Loucy (cell line): ENCODE measurements around the gene HSD17B8.

Source experiments
- CTCF ChIP-seq: fragments of 200-600 bp; sonication (generic); conservative IDR thresholded peaks from 2 replicates; pipeline ENCODE4 v1.5.1; 2014; ENCODE audit warnings: mild to moderate bottlenecking, antibody characterized with exemption, low read length
- EZH2phosphoT487 ChIP-seq: fragments of 200-600 bp; IDR thresholded peaks from 2 replicates; pipeline ENCODE4 v1.6.1; 2018; ENCODE audit warnings: antibody characterized with exemption, mild to moderate bottlenecking, moderate library complexity, borderline replicate concordance

- TF ChIP-seq CTCF (peak; percentile 30), EZH2phosphoT487 (no peak)
These were observed 47.0 kb downstream of the HSD17B8 start for GRCh38 chr6:33251395-33252012.
